ENCODE data around the gene AGAP1.

DNA sequence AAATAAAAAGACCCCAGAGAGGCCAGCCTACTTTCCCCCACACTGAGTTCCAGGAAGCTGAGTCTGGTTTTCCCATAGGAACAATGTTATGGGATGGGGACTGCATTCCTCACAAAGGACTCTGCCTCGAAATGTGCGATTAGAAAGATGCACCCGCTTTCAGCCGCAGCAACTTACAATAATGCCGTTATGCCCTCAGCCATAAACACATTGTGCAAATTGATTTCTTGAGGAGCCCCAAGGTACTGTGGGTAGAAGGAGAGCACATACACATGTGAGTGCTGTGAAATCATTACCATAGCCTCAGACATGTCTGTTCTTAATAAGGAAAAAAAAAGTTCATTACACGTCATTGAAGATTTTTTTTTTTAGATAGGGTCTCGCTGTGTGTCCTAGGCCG lies 64.7 kb downstream of the AGAP1 start:
- TF ChIP-seq, protein P1, sequence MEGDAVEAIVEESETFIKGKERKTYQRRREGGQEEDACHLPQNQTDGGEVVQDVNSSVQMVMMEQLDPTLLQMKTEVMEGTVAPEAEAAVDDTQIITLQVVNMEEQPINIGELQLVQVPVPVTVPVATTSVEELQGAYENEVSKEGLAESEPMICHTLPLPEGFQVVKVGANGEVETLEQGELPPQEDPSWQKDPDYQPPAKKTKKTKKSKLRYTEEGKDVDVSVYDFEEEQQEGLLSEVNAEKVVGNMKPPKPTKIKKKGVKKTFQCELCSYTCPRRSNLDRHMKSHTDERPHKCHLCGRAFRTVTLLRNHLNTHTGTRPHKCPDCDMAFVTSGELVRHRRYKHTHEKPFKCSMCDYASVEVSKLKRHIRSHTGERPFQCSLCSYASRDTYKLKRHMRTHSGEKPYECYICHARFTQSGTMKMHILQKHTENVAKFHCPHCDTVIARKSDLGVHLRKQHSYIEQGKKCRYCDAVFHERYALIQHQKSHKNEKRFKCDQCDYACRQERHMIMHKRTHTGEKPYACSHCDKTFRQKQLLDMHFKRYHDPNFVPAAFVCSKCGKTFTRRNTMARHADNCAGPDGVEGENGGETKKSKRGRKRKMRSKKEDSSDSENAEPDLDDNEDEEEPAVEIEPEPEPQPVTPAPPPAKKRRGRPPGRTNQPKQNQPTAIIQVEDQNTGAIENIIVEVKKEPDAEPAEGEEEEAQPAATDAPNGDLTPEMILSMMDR (IDR thresholded peaks at IDR 0.05; ENCODE audit: poor library complexity, severe bottlenecking) = no peak
- no peak for TF ChIP-seq EP300 (conservative IDR thresholded peaks at IDR 0.05; ENCODE audit: poor library complexity, severe bottlenecking)

Data from neural cell (in vitro differentiated cells).